Trophoblast cell (in vitro differentiated cells and primary cell): ENCODE results near the gene BPIFB3.

ENCODE experiments used
- DNase-seq, 2 donors: peaks; one replicate each; pipeline ENCODE4 v3.0.0-alpha.2; 2016
- H2AFZ ChIP-seq: 2 replicates; pipeline ENCODE4 v1.6.1; 2013; ENCODE audit warnings: low read length, moderate library complexity, mild to moderate bottlenecking; ENCODE audit not compliant: insufficient read depth, poor library complexity
- H2AK5ac ChIP-seq: 2 replicates; pipeline ENCODE4 v1.6.1; 2013; ENCODE audit warnings: mild to moderate bottlenecking, low read length
- H2BK120ac ChIP-seq: 2 replicates; pipeline ENCODE4 v1.6.1; 2013; ENCODE audit warnings: low read length, mild to moderate bottlenecking, moderate library complexity; ENCODE audit not compliant: insufficient read depth, poor library complexity
- H2BK12ac ChIP-seq: 2 replicates; pipeline ENCODE4 v1.6.1; 2013; ENCODE audit warnings: mild to moderate bottlenecking, low read length, moderate library complexity
- H2BK5ac ChIP-seq: 2 replicates; pipeline ENCODE4 v1.6.1; 2013; ENCODE audit warnings: low read length, low read depth, moderate library complexity, mild to moderate bottlenecking; ENCODE audit not compliant: poor library complexity
- H3K14ac ChIP-seq: 2 replicates; pipeline ENCODE4 v1.6.1; 2013; ENCODE audit warnings: mild to moderate bottlenecking, low read length
- H3K18ac ChIP-seq: 2 replicates; pipeline ENCODE4 v1.6.1; 2013; ENCODE audit warnings: mild to moderate bottlenecking, low read length
- H3K23ac ChIP-seq: 2 replicates; pipeline ENCODE4 v1.6.1; 2013; ENCODE audit warnings: low read length
- H3K27ac ChIP-seq: 2 replicates; pipeline ENCODE4 v1.5.1; 2013; ENCODE audit warnings: low read depth, mild to moderate bottlenecking, inconsistent platforms, low read length, moderate library complexity
- H3K27me3 ChIP-seq: 2 replicates; pipeline ENCODE4 v1.6.1; 2013; ENCODE audit warnings: inconsistent platforms, mild to moderate bottlenecking, low read length, moderate library complexity; ENCODE audit not compliant: insufficient read depth
- H3K36me3 ChIP-seq, 2 experiments: 1 replicate in 1 of 2; 2 replicates in 1 of 2; pipeline ENCODE4 v1.6.1; 2013; ENCODE audit warnings: low read length in 2 of 2, mild to moderate bottlenecking in 2 of 2, moderate library complexity in 1 of 2; ENCODE audit not compliant: insufficient read depth in 2 of 2, control insufficient read depth in 1 of 2
- H3K4ac ChIP-seq: 2 replicates; pipeline ENCODE4 v1.6.1; 2013; ENCODE audit warnings: low read depth, mild to moderate bottlenecking, low read length, moderate library complexity
- H3K4me1 ChIP-seq, 2 experiments: 1 replicate in 1 of 2; 2 replicates in 1 of 2; pipeline ENCODE4 v1.6.1; 2013; ENCODE audit warnings: low read length in 2 of 2, mild to moderate bottlenecking in 2 of 2, moderate library complexity in 1 of 2; ENCODE audit not compliant: insufficient read depth in 2 of 2, control insufficient read depth in 1 of 2
- H3K4me2 ChIP-seq: 2 replicates; pipeline ENCODE4 v1.6.1; 2013; ENCODE audit warnings: inconsistent platforms, mild to moderate bottlenecking, low read length, moderate library complexity
- H3K4me3 ChIP-seq: 2 replicates; pipeline ENCODE4 v1.5.1; 2013; ENCODE audit warnings: mild to moderate bottlenecking, low read depth, low read length, inconsistent platforms
- H3K79me1 ChIP-seq: one replicate; pipeline ENCODE4 v1.6.1; 2013; ENCODE audit warnings: low read length
- H3K79me2 ChIP-seq: 2 replicates; pipeline ENCODE4 v1.6.1; 2013; ENCODE audit warnings: low read length, mild to moderate bottlenecking; ENCODE audit not compliant: control insufficient read depth, insufficient read depth, poor library complexity
- H3K9ac ChIP-seq: 2 replicates; pipeline ENCODE4 v1.6.1; 2013; ENCODE audit warnings: mild to moderate bottlenecking, low read length
- H3K9me3 ChIP-seq: 2 replicates; pipeline ENCODE4 v1.6.1; 2013; ENCODE audit warnings: low read depth, mild to moderate bottlenecking, control low read depth, inconsistent platforms, low read length; ENCODE audit not compliant: insufficient read depth
- H4K12ac ChIP-seq: 2 replicates; pipeline ENCODE4 v1.6.1; 2013; ENCODE audit warnings: low read depth, mild to moderate bottlenecking, low read length, moderate library complexity
- H4K8ac ChIP-seq: 2 replicates; pipeline ENCODE4 v1.6.1; 2013; ENCODE audit warnings: low read depth, mild to moderate bottlenecking, low read length, moderate library complexity
- H4K91ac ChIP-seq: one replicate; pipeline ENCODE4 v1.6.1; 2013; ENCODE audit warnings: low read depth, mild to moderate bottlenecking, low read length, moderate library complexity
- WGBS: extraction: QIAGEN DNeasy Blood & Tissue Kit; methylation state at CpG from one replicate; pipeline ENCODE4 v1.1.7; 2013; ENCODE audit warnings: missing lambda C conversion rate; ENCODE audit not compliant: insufficient read length, insufficient coverage; ENCODE audit errors: extremely low coverage; 5-methylcytosine and 5-hydroxymethylcytosine counted together

BPIFB3 gene

DNA sequence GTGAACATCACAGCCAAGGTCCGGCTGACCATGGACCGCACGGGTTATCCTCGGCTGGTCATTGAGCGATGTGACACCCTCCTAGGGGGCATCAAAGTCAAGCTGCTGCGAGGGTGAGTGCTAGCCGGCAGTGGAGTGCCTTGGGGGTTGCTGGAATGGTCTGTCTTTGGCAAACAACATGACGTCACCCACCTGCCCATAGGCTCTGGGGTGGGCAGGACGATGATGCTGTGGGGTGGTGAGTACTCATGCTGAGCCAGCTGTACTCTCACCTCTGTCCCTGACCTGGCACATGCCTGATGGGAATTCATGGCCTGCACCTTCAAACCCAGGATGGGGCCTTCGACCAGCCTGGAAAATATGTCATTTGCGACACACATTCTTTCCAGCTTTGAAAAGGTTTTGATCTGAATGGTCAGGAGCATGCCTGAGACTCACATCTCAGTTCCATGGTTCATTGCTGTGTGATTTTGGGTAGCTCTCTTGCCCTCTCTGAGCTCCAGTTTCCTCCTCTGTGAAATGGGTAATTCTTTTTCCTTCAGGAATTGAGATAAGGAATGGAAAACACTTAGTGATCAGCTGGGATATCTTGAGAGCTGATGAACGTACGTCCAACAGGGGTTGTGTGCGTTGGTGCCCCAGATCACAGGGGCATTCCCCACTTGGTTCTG, 32.5 kb downstream of the BPIFB3 start:
- no peak overlapping the region for H3K14ac ChIP-seq
- no peak overlapping the region for H2BK12ac ChIP-seq
- no peak overlapping the region for H4K8ac ChIP-seq
- H3K36me3 ChIP-seq, result no peaks in the 10 kb centered on the region
- no peak overlapping the region for H3K4ac ChIP-seq
- H4K12ac ChIP-seq, result no peak overlapping the region
- no peak overlapping the region for H4K91ac ChIP-seq
- H3K18ac ChIP-seq, result no peak overlapping the region
- H3K9me3 ChIP-seq, result peaks cover 3% of the 10 kb centered on the region
- no peak overlapping the region for H3K9ac ChIP-seq
- no peaks in the 10 kb centered on the region for H3K79me1 ChIP-seq
- no peak overlapping the region for H2AFZ ChIP-seq
- no peaks in the 10 kb centered on the region for H3K4me1 ChIP-seq
- H2BK5ac ChIP-seq, result no peak overlapping the region
- H3K4me2 ChIP-seq, result no peak overlapping the region
- no peak overlapping the region for H3K23ac ChIP-seq
- no peak overlapping the region for H2BK120ac ChIP-seq
- WGBS, result no CpG with 5 or more reads among the region's 14 CpGs
- H3K4me3 ChIP-seq, result no peak overlapping the region
- H3K27ac ChIP-seq, result no peak overlapping the region
- DNase-seq, result no peak
- H2AK5ac ChIP-seq, result no peak overlapping the region
- no peaks in the 10 kb centered on the region for H3K27me3 ChIP-seq
- no peaks in the 10 kb centered on the region for H3K79me2 ChIP-seq

DNA sequence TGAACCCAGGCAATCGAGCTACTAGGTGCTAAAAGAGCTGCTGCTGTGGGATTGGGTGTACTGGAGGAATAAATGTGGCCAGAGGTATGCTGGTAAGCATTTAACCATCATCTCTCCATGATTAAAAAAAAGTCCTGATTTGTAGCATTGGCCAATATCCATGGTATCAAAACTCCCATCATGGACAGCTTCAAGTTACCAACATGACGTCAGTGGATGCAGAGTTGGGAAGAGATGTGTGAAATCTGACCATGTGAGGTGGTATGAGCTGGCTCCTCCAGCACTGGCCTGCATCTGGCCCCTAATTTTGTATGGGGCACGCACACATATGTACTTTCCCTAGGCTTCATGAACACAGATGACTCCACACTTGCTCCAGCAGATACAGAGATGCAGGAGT, 37.4 kb downstream of the BPIFB3 start:
- Histone ChIP-seq H3K9ac (no peak overlapping the region), H3K9me3 (peaks cover 3% of the 10 kb centered on the region), H3K27ac (no peak overlapping the region), H3K79me1 (no peaks in the 10 kb centered on the region), H3K18ac (no peak overlapping the region), H4K8ac (no peak overlapping the region), H2BK5ac (no peak overlapping the region), H3K4me3 (no peak overlapping the region), H2AFZ (no peak overlapping the region), H3K79me2 (no peaks in the 10 kb centered on the region), H3K4me2 (no peak overlapping the region), H3K14ac (no peak overlapping the region), H3K4me1 (no peaks in the 10 kb centered on the region), H3K36me3 (no peaks in the 10 kb centered on the region), H3K23ac (no peak overlapping the region), H3K4ac (no peak overlapping the region), H2BK120ac (no peak overlapping the region), H4K91ac (no peak overlapping the region), H3K27me3 (no peaks in the 10 kb centered on the region), H4K12ac (no peak overlapping the region), H2AK5ac (no peak overlapping the region), H2BK12ac (no peak overlapping the region)
- DNase-seq, result no peak
- no CpG with 5 or more reads among the region's 3 CpGs for WGBS

DNA sequence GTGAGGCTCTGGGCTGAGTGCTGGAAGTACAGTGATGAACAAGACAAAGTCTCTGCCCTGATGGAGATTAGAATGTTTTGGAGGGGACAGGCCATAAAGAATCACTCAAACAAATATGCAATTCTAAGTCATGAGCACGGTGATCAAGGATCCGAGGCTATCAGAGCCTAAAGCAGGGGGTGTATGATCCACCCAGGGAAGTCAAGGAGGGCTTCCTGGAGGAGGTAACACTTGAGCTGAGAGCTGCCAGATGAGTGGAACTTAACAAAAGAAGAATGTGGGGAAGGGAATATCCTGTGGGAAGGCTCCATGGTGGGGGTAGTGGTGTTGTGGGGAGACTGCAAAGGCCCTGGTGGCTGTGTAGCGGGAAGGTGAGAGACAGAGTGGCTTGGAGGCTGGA, 38.0 kb downstream of the BPIFB3 start:
- Histone ChIP-seq H3K23ac (no peak overlapping the region), H3K79me1 (no peaks in the 10 kb centered on the region), H3K27ac (no peak overlapping the region), H3K4me3 (no peak overlapping the region), H2AFZ (no peak overlapping the region), H3K9ac (no peak overlapping the region), H4K91ac (no peak overlapping the region), H3K4me1 (no peaks in the 10 kb centered on the region), H2BK120ac (no peak overlapping the region), H3K27me3 (no peaks in the 10 kb centered on the region), H2AK5ac (no peak overlapping the region), H3K9me3 (peaks cover 3% of the 10 kb centered on the region), H3K14ac (no peak overlapping the region), H3K36me3 (no peaks in the 10 kb centered on the region), H3K79me2 (no peaks in the 10 kb centered on the region), H3K4me2 (no peak overlapping the region), H4K12ac (no peak overlapping the region), H4K8ac (no peak overlapping the region), H2BK12ac (no peak overlapping the region), H3K4ac (no peak overlapping the region), H3K18ac (no peak overlapping the region), H2BK5ac (no peak overlapping the region)
- no peak for DNase-seq
- WGBS, result no CpG with 5 or more reads among the region's 3 CpGs

DNA sequence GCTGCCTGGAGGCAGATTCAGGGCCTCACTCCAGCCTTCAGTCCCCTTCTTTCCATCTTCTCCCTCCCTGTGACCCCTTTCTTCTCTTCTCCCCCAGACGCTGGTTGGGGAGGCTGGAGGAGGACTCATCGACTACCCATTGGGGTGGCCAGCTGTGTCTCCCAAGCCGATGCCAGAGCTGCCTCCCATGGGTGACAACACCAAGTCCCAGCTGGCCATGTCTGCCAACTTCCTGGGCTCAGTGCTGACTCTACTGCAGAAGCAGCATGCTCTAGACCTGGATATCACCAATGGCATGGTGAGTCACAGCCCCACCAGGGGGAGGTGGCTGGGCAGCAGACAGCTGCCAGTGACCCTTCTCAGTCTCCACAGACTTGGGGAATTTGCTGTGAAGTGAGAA, 38.7 kb downstream of the BPIFB3 start:
- H3K79me2 ChIP-seq, result no peaks in the 10 kb centered on the region
- no peaks in the 10 kb centered on the region for H3K4me1 ChIP-seq
- H4K8ac ChIP-seq, result no peak overlapping the region
- no peak for DNase-seq
- H3K9me3 ChIP-seq, result peaks cover 3% of the 10 kb centered on the region
- no peaks in the 10 kb centered on the region for H3K27me3 ChIP-seq
- H3K27ac ChIP-seq, result no peak overlapping the region
- H2AFZ ChIP-seq, result no peak overlapping the region
- no peak overlapping the region for H2BK5ac ChIP-seq
- H2BK12ac ChIP-seq, result no peak overlapping the region
- H4K91ac ChIP-seq, result no peak overlapping the region
- no peak overlapping the region for H3K9ac ChIP-seq
- no peak overlapping the region for H2AK5ac ChIP-seq
- no peak overlapping the region for H3K4ac ChIP-seq
- H4K12ac ChIP-seq, result no peak overlapping the region
- no peak overlapping the region for H3K14ac ChIP-seq
- H3K18ac ChIP-seq, result no peak overlapping the region
- no peaks in the 10 kb centered on the region for H3K79me1 ChIP-seq
- WGBS, result no CpG with 5 or more reads among the region's 3 CpGs
- H2BK120ac ChIP-seq, result no peak overlapping the region
- no peaks in the 10 kb centered on the region for H3K36me3 ChIP-seq
- no peak overlapping the region for H3K4me3 ChIP-seq
- no peak overlapping the region for H3K23ac ChIP-seq
- no peak overlapping the region for H3K4me2 ChIP-seq
